Panc1 (cell line): Measurements from ENCODE around the gene CERT1. TPM values are rescaled to one million over a fixed set of nuclear protein-coding genes. Genes with fewer than 3 reads are reported as not detected.

Experiments
- ATAC-seq: fragments of 200-7000 bp; cut with Tn5 transposase; 2 replicates; pipeline ENCODE4 v1.9.1; 2020; ENCODE audit warnings: mild to moderate bottlenecking, moderate library complexity
- BruUV-seq: library from RNA; stranded (reverse); fragments of 400-500 nt; replicated peaks from 2 replicates; lab custom pipeline; 2021; lab: Mats Ljungman, UMichigan
- CTCF ChIA-PET: fragments of 300-600 bp; sonication (Branson Sonifier 250); formaldehyde crosslinking; loops from one replicate; lab custom pipeline; 2022; ENCODE audit warnings: antibody characterized with exemption; lab: Charles Lee
- POLR2A ChIA-PET: fragments of 300-600 bp; sonication (Branson Sonifier 250); formaldehyde crosslinking; loops from one replicate; lab custom pipeline; 2022; ENCODE audit warnings: antibody characterized with exemption; lab: Charles Lee
- DNase-seq: peaks from one replicate; pipeline ENCODE4 v3.0.0-alpha.2; 2010; ENCODE audit warnings: low read depth, low spot score
- H3K27ac ChIP-seq: 2 replicates; pipeline ENCODE4 v1.5.1; 2011; ENCODE audit warnings: mild to moderate bottlenecking, low read length, inconsistent platforms
- H3K27me3 ChIP-seq: fragments of 200-500 bp; sonication (Bioruptor generic); 2 replicates; pipeline ENCODE4 v1.6.0; 2014; ENCODE audit warnings: low read length, inconsistent platforms; ENCODE audit not compliant: control insufficient read depth, insufficient read depth
- H3K36me3 ChIP-seq: fragments of 200-500 bp; sonication (Bioruptor generic); 2 replicates; pipeline ENCODE4 v1.5.1; 2014; ENCODE audit warnings: inconsistent platforms, mild to moderate bottlenecking, low read length, moderate library complexity; ENCODE audit not compliant: control insufficient read depth, insufficient read depth
- H3K4me1 ChIP-seq: 2 replicates; pipeline ENCODE4 v1.5.1; 2011; ENCODE audit warnings: inconsistent platforms, mild to moderate bottlenecking, low read length, moderate library complexity; ENCODE audit not compliant: control insufficient read depth, insufficient read depth
- H3K4me3 ChIP-seq, 2 experiments: 2 replicates each; pipeline ENCODE4 v1.5.1; 2011 to 2012; ENCODE audit warnings: low read depth in 2 of 2, low read length in 2 of 2, mild to moderate bottlenecking in 2 of 2, inconsistent platforms in 1 of 2, moderate library complexity in 1 of 2
- H3K9me3 ChIP-seq: fragments of 200-500 bp; sonication (Bioruptor generic); 2 replicates; pipeline ENCODE4 v1.5.1; 2014; ENCODE audit warnings: low read depth, mild to moderate bottlenecking, inconsistent platforms, low read length, moderate library complexity; ENCODE audit not compliant: control insufficient read depth, insufficient read depth
- POLR2AphosphoS5 ChIP-seq: IDR thresholded peaks from 2 replicates; pipeline ENCODE4 v1.6.1; 2012; ENCODE audit warnings: mild to moderate bottlenecking, low read depth, low read length, moderate library complexity
- SIN3A ChIP-seq: IDR thresholded peaks from 2 replicates; pipeline ENCODE4 v1.6.1; 2012; ENCODE audit warnings: low read depth, mild to moderate bottlenecking, low read length, moderate library complexity, borderline replicate concordance; ENCODE audit not compliant: insufficient read depth
- TCF7L2 ChIP-seq: IDR thresholded peaks from 2 replicates; pipeline ENCODE4 v1.6.1; 2011; ENCODE audit warnings: mild to moderate bottlenecking, low read depth, low read length, inconsistent platforms
- in situ Hi-C: cut with HindIII; loops from 2 replicates; pipeline ENCODE4 v1.10.0; 2016; ENCODE audit warnings: low sequenced_read_pairs, low pct_unique_long_range_greater_than_20kb
- intact Hi-C: fragments of 100-400 bp; cut with micrococcal nuclease; formaldehyde crosslinking; loops from one replicate; pipeline ENCODE4 v1.10.0; 2022; ENCODE audit not compliant: unreplicated experiment
- total RNA-seq: library from RNA; stranded (reverse); gene quantifications from one replicate; pipeline ENCODE4 v1.2.1, GENCODE V29; 2021; ENCODE audit not compliant: unreplicated experiment
- TF ChIP-seq, protein P1 (sequence below): fragments of 450-650 bp; IDR thresholded peaks from 2 replicates; pipeline ENCODE4 v1.5.1; 2017; ENCODE audit warnings: mild to moderate bottlenecking
- TF ChIP-seq, protein P2 (sequence below), 2 experiments: IDR thresholded peaks; 2 replicates each; pipeline ENCODE4 v1.6.1; 2011 to 2012; ENCODE audit warnings: low read depth in 2 of 2, control low read depth in 1 of 2, low read length in 1 of 2, mild to moderate bottlenecking in 1 of 2, moderate library complexity in 1 of 2; ENCODE audit not compliant: insufficient read depth in 1 of 2

The CERT1 gene
- total RNA-seq, 1 experiment from 2014 or later: 26.7 TPM

DNA sequence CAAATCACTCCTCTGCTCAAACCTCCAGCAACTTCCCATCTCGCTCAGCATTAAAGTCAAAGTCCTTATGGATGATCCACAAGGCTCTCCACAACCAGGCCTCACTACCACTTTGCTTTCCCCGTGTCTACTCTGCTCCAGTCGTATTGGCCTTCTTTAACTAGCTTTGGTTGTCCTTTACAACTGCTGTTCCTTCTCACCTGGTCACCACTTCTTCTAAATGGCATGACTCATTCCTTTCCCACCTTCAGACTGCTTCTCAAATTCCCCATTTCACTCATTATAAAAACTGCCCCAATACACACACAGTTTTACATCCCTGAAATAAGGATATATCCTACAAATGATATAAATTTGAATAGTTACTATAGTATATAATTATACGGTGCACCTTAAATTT is 30.4 kb downstream of the CERT1 start:
- no TSS peak for BruUV-seq
- ChIA-PET POLR2A (no interaction called here), CTCF (no interaction called here)
- Histone ChIP-seq H3K27me3 (no peaks in the 10 kb centered on the region), H3K9me3 (no peaks in the 10 kb centered on the region), H3K4me3 (no peak overlapping the region), H3K4me1 (no peaks in the 10 kb centered on the region), H3K27ac (no peak overlapping the region), H3K36me3 (no peaks in the 10 kb centered on the region)
- TF ChIP-seq, protein P1, sequence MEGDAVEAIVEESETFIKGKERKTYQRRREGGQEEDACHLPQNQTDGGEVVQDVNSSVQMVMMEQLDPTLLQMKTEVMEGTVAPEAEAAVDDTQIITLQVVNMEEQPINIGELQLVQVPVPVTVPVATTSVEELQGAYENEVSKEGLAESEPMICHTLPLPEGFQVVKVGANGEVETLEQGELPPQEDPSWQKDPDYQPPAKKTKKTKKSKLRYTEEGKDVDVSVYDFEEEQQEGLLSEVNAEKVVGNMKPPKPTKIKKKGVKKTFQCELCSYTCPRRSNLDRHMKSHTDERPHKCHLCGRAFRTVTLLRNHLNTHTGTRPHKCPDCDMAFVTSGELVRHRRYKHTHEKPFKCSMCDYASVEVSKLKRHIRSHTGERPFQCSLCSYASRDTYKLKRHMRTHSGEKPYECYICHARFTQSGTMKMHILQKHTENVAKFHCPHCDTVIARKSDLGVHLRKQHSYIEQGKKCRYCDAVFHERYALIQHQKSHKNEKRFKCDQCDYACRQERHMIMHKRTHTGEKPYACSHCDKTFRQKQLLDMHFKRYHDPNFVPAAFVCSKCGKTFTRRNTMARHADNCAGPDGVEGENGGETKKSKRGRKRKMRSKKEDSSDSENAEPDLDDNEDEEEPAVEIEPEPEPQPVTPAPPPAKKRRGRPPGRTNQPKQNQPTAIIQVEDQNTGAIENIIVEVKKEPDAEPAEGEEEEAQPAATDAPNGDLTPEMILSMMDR: no peak
- no peak for TF ChIP-seq TCF7L2
- TF ChIP-seq, protein P2, sequence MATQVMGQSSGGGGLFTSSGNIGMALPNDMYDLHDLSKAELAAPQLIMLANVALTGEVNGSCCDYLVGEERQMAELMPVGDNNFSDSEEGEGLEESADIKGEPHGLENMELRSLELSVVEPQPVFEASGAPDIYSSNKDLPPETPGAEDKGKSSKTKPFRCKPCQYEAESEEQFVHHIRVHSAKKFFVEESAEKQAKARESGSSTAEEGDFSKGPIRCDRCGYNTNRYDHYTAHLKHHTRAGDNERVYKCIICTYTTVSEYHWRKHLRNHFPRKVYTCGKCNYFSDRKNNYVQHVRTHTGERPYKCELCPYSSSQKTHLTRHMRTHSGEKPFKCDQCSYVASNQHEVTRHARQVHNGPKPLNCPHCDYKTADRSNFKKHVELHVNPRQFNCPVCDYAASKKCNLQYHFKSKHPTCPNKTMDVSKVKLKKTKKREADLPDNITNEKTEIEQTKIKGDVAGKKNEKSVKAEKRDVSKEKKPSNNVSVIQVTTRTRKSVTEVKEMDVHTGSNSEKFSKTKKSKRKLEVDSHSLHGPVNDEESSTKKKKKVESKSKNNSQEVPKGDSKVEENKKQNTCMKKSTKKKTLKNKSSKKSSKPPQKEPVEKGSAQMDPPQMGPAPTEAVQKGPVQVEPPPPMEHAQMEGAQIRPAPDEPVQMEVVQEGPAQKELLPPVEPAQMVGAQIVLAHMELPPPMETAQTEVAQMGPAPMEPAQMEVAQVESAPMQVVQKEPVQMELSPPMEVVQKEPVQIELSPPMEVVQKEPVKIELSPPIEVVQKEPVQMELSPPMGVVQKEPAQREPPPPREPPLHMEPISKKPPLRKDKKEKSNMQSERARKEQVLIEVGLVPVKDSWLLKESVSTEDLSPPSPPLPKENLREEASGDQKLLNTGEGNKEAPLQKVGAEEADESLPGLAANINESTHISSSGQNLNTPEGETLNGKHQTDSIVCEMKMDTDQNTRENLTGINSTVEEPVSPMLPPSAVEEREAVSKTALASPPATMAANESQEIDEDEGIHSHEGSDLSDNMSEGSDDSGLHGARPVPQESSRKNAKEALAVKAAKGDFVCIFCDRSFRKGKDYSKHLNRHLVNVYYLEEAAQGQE (IDR thresholded peaks at IDR 0.05; ENCODE audit: insufficient read depth in 1 of 2, low read depth in 2 of 2, low read length in 1 of 2): no peak
- no peak for TF ChIP-seq SIN3A
- TF ChIP-seq POLR2AphosphoS5: no peak
- DNase-seq (no peak), ATAC-seq (no peak)
- intact Hi-C loops (no loop called here), in situ Hi-C loops (no loop called here)

DNA sequence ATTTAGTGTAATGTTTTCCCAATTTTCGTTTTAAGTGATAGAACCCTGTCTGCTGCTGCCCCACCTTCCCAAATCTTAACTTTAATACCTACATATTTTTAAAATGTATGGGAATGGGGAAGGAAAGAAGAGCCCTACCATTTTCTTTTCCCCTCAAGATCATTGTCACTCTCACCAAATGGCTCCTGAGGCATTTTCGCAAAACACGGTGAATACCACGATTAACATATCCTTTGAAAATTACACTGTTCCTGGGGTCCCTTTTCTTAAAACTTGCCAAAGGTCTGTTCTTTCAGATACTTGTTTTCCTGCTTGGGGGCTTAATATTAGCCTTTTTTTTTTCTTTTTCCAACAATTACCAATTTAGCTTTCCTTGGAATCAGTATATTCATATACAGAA is 36.1 kb downstream of the CERT1 start:
- intact Hi-C loops: no loop called here
- CTCF ChIA-PET: no interaction called here
- no TSS peak for BruUV-seq

More for the DNA sequence above, 36.1 kb downstream of the CERT1 start:
- Histone ChIP-seq H3K9me3 (peaks cover 7% of the 10 kb centered on the region; the same call in 1 of the 2 replicates), H3K27ac (no peak overlapping the region), H3K36me3 (no peaks in the 10 kb centered on the region), H3K4me3 (no peak overlapping the region), H3K27me3 (no peaks in the 10 kb centered on the region), H3K4me1 (no peaks in the 10 kb centered on the region)
- ATAC-seq: no peak
- DNase-seq: no peak
- TF ChIP-seq, protein P2 (IDR thresholded peaks at IDR 0.05; ENCODE audit: insufficient read depth in 1 of 2, low read depth in 2 of 2, low read length in 1 of 2): no peak
- TF ChIP-seq TCF7L2 (no peak), SIN3A (no peak), POLR2AphosphoS5 (no peak)
- TF ChIP-seq, protein P1: no peak
- POLR2A ChIA-PET: no interaction called here
- in situ Hi-C loops: no loop called here
